ENCODE data around the gene CNGA4.
"Not testable (repeated sequence)": the region's sequence is repeated elsewhere in the genome, so short reads cannot be mapped to it uniquely, and the experiment has no call there.

The CNGA4 gene

GRCh38 chr11:6269994-6270393 is 31.1 kb downstream of the CNGA4 start:
- no peak for DNase-seq

DNA sequence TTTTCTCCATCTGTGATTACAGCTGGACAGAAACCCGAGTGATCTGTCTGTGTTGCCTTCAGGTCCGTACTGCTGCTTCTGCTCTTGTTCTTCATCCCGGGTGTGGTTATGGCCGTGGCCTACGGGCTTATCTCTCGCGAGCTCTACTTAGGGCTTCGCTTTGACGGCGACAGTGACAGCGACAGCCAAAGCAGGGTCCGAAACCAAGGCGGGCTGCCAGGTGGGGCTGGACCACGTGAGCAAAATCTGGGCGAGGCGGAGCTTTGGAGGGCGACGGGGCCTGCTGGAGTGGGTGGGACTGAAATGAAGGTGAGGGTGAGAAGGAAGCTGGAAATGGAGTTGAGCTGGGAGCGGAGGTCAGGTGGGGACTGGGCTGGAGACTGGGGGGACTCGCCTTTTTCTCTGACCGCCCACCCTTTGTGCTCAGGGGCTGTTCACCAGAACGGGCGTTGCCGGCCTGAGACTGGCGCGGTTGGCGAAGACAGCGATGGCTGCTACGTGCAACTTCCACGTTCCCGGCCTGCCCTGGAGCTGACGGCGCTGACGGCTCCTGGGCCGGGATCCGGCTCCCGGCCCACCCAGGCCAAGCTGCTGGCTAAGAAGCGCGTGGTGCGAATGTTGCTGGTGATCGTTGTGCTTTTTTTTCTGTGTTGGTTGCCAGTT is 31.8 kb downstream of the CNGA4 start:
- no peak for DNase-seq

DNA sequence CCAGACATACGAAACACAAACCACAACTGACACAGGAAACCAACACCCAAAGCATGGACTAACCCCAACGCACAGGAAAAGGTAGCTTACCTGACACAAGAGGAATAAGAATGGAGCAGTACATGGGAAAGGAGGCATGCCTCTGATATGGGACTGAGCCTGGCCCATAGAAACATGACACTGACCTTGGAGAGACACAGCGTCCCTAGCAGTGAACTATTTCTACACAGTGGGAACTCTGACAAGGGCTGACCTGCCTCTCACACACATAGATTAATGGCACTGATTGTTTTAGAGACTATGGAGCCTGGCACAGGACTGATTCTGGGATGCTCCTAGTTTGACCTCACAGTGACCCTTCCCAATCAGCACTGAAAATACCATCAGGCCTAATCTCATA is 32.7 kb downstream of the CNGA4 start:
- DNase-seq: no peak

DNA sequence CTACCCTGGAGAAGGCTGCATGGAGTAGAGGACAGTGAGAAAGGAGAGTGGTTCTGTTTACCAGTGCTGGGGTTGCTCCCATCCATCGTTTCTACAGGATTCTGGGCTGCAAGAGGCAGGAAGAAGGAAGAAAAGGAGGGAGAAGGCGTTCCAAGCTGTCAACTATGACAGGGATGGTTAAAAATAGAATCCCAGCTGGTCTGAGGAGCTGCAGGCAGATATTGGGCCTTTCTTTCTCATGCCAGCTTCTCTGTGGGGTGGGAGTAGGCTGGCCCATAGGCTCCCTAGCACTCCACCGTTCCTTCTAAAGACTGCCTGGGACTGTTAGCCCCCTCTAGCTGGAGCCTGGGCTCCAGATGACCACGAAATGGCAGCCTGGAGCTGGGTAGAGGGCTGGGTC is 34.3 kb downstream of the CNGA4 start:
- no peak for DNase-seq

DNA sequence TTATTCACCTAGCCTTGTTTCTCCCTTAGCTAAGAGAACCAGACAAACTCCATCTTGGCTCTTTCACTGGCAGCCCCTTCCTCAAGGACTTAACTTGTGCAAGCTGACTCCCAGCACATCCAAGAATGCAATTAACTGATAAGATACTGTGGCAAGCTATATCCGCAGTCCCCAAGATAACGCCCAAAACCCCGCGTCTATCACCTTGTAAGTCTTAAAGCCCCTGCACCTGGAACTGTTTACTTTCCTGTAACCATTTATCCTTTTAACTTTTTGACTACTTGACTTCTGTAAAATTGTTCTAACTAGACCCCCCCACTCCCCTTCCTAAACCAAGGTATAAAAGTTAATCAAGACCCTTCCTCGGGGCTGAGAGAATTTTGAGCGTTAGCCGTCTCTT is 41.9 kb downstream of the CNGA4 start:
- not testable (repeated sequence) for DNase-seq

DNA sequence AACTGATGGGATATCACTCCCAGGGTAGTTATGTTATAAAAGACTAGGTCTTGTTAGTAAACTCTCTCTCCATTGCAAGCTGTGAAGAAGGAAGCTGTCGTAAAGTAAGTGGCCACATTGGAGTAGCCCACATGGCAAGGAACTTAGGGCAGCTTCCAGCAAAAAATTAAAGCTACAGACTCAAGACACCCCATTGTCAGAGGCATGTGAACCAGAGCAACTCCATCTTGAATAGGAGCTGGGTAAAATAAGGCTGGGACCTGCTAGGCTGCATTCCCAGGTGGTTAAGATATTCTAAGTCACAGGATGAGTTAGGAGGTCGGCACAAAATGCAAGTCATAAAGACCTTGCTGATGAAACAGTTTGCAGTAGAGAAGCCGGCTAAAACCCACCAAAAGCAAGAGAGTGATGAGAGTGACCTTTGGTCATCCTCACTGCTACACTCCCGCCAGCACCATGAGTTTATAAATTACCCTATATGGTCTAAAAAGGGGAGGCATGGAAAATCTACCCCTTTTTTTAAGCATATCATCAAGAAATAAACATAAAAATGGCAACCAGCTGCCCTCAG is 44.6 kb downstream of the CNGA4 start:
- DNase-seq: no peak

DNA sequence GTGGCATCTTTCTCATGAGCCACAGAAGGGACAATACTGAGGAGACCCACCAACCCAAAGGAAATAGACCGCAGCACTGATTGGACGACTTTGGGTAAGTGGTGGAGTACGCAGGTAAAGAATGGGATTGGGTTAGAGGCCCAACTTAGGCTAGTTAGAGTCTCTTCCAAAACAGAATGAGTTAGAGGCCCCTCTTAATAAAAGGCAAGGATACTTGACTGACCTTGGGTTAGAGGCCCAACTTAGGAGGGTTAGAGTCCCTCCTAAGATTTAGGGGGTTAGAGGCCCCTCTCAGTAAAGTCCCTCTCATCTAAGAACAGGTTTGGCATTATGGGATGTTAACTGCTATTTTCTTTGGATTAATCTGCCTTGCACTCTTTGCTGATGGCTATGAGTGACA is 45.4 kb downstream of the CNGA4 start:
- DNase-seq: no peak

- no peak for DNase-seq
Measured at GRCh38 chr11:6285019-6285418, 46.1 kb downstream of the CNGA4 start.
